Aorta (tissue), 5 donors: Measurements from ENCODE around the gene AQP3. TPM values are rescaled to one million over a fixed set of nuclear protein-coding genes. Genes with fewer than 3 reads are reported as not detected.
"Not testable (repeated sequence)": the region's sequence is repeated elsewhere in the genome, so short reads cannot be mapped to it uniquely, and the experiment has no call there.

Experiments used
- ATAC-seq: fragments of 200-7000 bp; cut with Tn5 transposase; one replicate; pipeline ENCODE4 v1.9.1; 2022; ENCODE audit warnings: moderate library complexity; ENCODE audit not compliant: low FRiP score
- DNase-seq, 2 donors: peaks; one replicate each; pipeline ENCODE4 v3.0.0-alpha.2; 2020
- H3K27ac ChIP-seq, 2 donors: one replicate each; pipeline ENCODE4 v1.5.1; 2013; ENCODE audit warnings: low read length in 2 of 2, mild to moderate bottlenecking in 2 of 2, moderate library complexity in 2 of 2, control low read depth in 1 of 2, inconsistent platforms in 1 of 2, low read depth in 1 of 2
- H3K27me3 ChIP-seq, 2 donors: one replicate each; pipeline ENCODE4 v1.6.1; 2013; ENCODE audit warnings: control low read depth in 1 of 2, low read length in 1 of 2, mild to moderate bottlenecking in 1 of 2, moderate library complexity in 1 of 2; ENCODE audit not compliant: insufficient read depth in 2 of 2, control insufficient read depth in 1 of 2
- H3K36me3 ChIP-seq, 2 donors: one replicate each; pipeline ENCODE4 v1.6.1; 2013; ENCODE audit warnings: control low read depth in 1 of 2, low read length in 1 of 2, mild to moderate bottlenecking in 1 of 2; ENCODE audit not compliant: insufficient read depth in 2 of 2, control insufficient read depth in 1 of 2
- H3K4me1 ChIP-seq, 2 donors: one replicate each; pipeline ENCODE4 v1.6.1; 2013; ENCODE audit warnings: low read length in 2 of 2, control low read depth in 1 of 2, mild to moderate bottlenecking in 1 of 2, moderate library complexity in 1 of 2; ENCODE audit not compliant: insufficient read depth in 2 of 2, control insufficient read depth in 1 of 2
- H3K4me3 ChIP-seq, 2 donors: one replicate each; pipeline ENCODE4 v1.5.1; 2013; ENCODE audit warnings: low read length in 2 of 2, control low read depth in 1 of 2, mild to moderate bottlenecking in 1 of 2
- H3K9me3 ChIP-seq: one replicate; pipeline ENCODE4 v1.6.1; 2013; ENCODE audit warnings: mild to moderate bottlenecking, low read length; ENCODE audit not compliant: control insufficient read depth
- WGBS, 2 donors: extraction: QIAGEN DNeasy Blood & Tissue Kit; methylation state at CpG; one replicate each; pipeline ENCODE4 v1.1.7; 2013; 5-methylcytosine and 5-hydroxymethylcytosine counted together
- intact Hi-C, 2 donors: fragments of 100-400 bp; cut with DNase I; formaldehyde crosslinking; loops; one replicate each; pipeline versions ENCODE4 v1.14.2 to v1.15.0; 2022
- microRNA-seq, 2 donors: library from miRNA; unstranded; fragments of <30 nt; microRNA quantifications; one replicate each; pipeline ENCODE4 v1.2.0, GENCODE V29; 2020
- polyA plus RNA-seq, 2 donors: library from polyadenylated mRNA; stranded (reverse); fragments of 200-250 nt; gene quantifications; one replicate each; pipeline ENCODE4 v1.2.3, GENCODE V29; 2013
- total RNA-seq, 2 donors: library from RNA; stranded (reverse); fragmentation: NEBNext Ultra II Directional; extraction: Animal tissue kit (Norgen Biotek cat#: 25700); gene quantifications; one replicate each; pipeline ENCODE4 v1.2.1, GENCODE V29; 2021
- donor health status: healthy with polysubstance abuse.
- donor health status: Bipolar disorder and iron deficiency.
- donor health status: DM: no; HTN: no; CAD: no.
- donor health status: DM: no; HTN: no; CAD: no.
- donor health status: DM: yes; HTN: yes; CAD: no.

The AQP3 gene
- total and polyA plus RNA-seq, 4 donors = 2.8 to 9.3 (median 4.4) TPM

DNA sequence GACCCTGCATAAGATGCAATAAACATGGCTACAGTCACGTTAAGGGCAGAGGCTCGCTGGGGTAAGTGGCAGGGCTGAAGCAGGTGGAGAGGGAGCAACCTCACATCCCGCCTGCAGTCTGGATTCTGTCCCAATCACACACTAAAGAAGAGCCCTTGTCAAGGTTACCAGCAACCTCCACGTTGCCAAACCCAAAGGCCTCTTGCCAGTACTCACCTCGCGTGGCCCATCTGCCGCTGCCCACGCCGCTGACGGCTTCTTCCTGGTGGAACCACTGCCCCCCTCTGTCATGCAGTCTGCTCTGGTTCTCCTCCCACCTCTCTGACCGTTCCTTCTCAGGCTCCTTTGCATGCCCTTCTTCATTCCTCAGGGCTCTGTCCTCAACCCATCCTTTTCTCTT lies 53.8 kb downstream of the AQP3 start:
- Histone ChIP-seq H3K27ac (no peak overlapping the region), H3K4me1 (no peaks in the 10 kb centered on the region), H3K36me3 (no peaks in the 10 kb centered on the region), H3K27me3 (no peaks in the 10 kb centered on the region), H3K4me3 (no peak overlapping the region), H3K9me3 (no peaks in the 10 kb centered on the region)
- 81 to 87% methylated on average over 11 of the region's 11 CpGs for WGBS, 2 donors
- intact Hi-C loops = no loop called here
- DNase-seq = no peak
- no peak for ATAC-seq

DNA sequence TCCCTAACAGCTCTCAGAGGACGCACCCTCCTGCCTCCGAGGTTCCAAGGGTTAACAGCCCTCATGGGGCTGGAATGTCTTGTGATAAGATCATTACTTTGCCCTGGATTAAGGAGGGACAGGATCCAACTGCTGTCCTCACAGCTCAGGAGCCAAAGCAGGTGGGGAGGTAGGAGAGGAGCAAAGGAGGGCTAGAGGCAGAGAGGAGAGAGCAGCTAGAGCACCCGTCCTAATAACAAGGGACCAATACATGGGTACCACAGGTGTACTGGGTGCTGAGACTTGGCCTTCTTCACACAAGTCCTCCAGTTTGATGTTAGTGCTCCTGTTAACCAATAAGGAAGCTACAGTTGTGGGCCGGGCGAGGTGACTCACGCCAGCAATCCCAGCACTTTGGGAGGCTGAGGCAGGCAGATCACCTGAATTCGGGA lies 54.8 kb downstream of the AQP3 start:
- intact Hi-C loops, H3K36me3 ChIP-seq, H3K4me1 ChIP-seq, ATAC-seq, H3K27ac ChIP-seq, DNase-seq, H3K9me3 ChIP-seq, H3K27me3 ChIP-seq, H3K4me3 ChIP-seq: not testable (repeated sequence)
- 53% methylated on average over 7 of the region's 7 CpGs for WGBS, 2 donors

Small RNA genes lying within 50 kb of the gene (microRNA-seq; reads per million reads assigned to microRNA genes)
- gene MIR6851 = 0 to 1.2 reads per million in 2 donors

Other genes starting within 250 kb of the AQP3 start
- not detected for gene SPINK4, start 207.4 kb downstream of the AQP3 start, total RNA-seq
- gene SPINK4, start 207.4 kb downstream of the AQP3 start, polyA plus RNA-seq = 100 to 1,000 TPM in 1 of 2 donors, not detected in 1; 129 TPM
- 10 to 100 TPM; 60.4 to 82.0 TPM for gene BAG1, start 182.9 kb downstream of the AQP3 start, total RNA-seq
- gene BAG1, start 182.9 kb downstream of the AQP3 start, polyA plus RNA-seq = 100 to 1,000 TPM; 104 to 190 TPM
- 10 to 100 TPM; 53.1 to 59.0 TPM for gene CHMP5, start 182.5 kb downstream of the AQP3 start, total RNA-seq
- gene CHMP5, start 182.5 kb downstream of the AQP3 start, polyA plus RNA-seq = 100 to 1,000 TPM in 1 of 2 donors, 10 to 100 TPM in 1; 71.1 to 141 TPM
- 10 to 100 TPM; 35.8 to 38.3 TPM for gene NFX1, start 157.1 kb downstream of the AQP3 start, total RNA-seq
- 10 to 100 TPM; 21.4 to 23.5 TPM for gene NFX1, start 157.1 kb downstream of the AQP3 start, polyA plus RNA-seq
- 1 to 10 TPM; 2.7 to 9.1 TPM for gene AQP7, start 45.0 kb downstream of the AQP3 start, total RNA-seq
- gene AQP7, start 45.0 kb downstream of the AQP3 start, polyA plus RNA-seq = 10 to 100 TPM in 1 of 2 donors, 1 to 10 TPM in 1; 1.4 to 12.0 TPM
- 10 to 100 TPM; 20.2 to 24.3 TPM for gene NOL6, start 26.3 kb upstream of the AQP3 start, total RNA-seq
- gene NOL6, start 26.3 kb upstream of the AQP3 start, polyA plus RNA-seq = 10 to 100 TPM in 1 of 2 donors, 1 to 10 TPM in 1; 5.9 to 26.5 TPM
- gene ANKRD18B, start 76.7 kb upstream of the AQP3 start, total RNA-seq = not detected
- gene ANKRD18B, start 76.7 kb upstream of the AQP3 start, polyA plus RNA-seq = not detected